ENCODE measurements around the gene TRIM14.
"Not testable (repeated sequence)": the region's sequence is repeated elsewhere in the genome, so short reads cannot be mapped to it uniquely, and the experiment has no call there.

Gene TRIM14

GRCh38 chr9:98140503-98140902, 21.5 kb upstream of the TRIM14 start:
- DNase-seq = no peak

- DNase-seq = no peak
Observed at GRCh38 chr9:98136489-98136888, 17.5 kb upstream of the TRIM14 start.

- DNase-seq = no peak
Observed at GRCh38 chr9:98135938-98136337, 16.9 kb upstream of the TRIM14 start.

- no peak for DNase-seq
Observed at GRCh38 chr9:98135558-98135934, 16.5 kb upstream of the TRIM14 start.

GRCh38 chr9:98134702-98135557, 15.9 kb upstream of the TRIM14 start:
- DNase-seq = no peak

- DNase-seq = peak; percentile 35
Observed at GRCh38 chr9:98132806-98133631, 14.0 kb upstream of the TRIM14 start.

- DNase-seq = no peak
Observed at GRCh38 chr9:98132158-98132557, 13.1 kb upstream of the TRIM14 start.

GRCh38 chr9:98130576-98131228, 11.7 kb upstream of the TRIM14 start:
- no peak for DNase-seq

- not testable (repeated sequence) for DNase-seq
Observed at GRCh38 chr9:98130060-98130459, 11.0 kb upstream of the TRIM14 start.

GRCh38 chr9:98129451-98129881, 10.4 kb upstream of the TRIM14 start:
- DNase-seq = no peak

- no peak for DNase-seq
Observed at GRCh38 chr9:98128316-98128715, 9.3 kb upstream of the TRIM14 start.

- no peak for DNase-seq
Observed at GRCh38 chr9:98127226-98127625, 8.2 kb upstream of the TRIM14 start.

GRCh38 chr9:98124637-98125426, 5.8 kb upstream of the TRIM14 start:
- no peak for DNase-seq

GRCh38 chr9:98124091-98124490, 5.1 kb upstream of the TRIM14 start:
- not testable (repeated sequence) for DNase-seq

GRCh38 chr9:98121058-98121457, 2.0 kb upstream of the TRIM14 start:
- no peak for DNase-seq

GRCh38 chr9:98120476-98120875, 1.5 kb upstream of the TRIM14 start:
- no peak for DNase-seq

- DNase-seq = no peak
Observed at GRCh38 chr9:98117984-98118639, 910 bp downstream of the TRIM14 start.

- DNase-seq = not testable (repeated sequence)
Observed at GRCh38 chr9:98117097-98117496, 1.9 kb downstream of the TRIM14 start.

- DNase-seq = no peak
Observed at GRCh38 chr9:98109052-98109451, 10.0 kb downstream of the TRIM14 start.

- no peak for DNase-seq
Observed at GRCh38 chr9:98108531-98109031, 10.4 kb downstream of the TRIM14 start.

- no peak for DNase-seq
Observed at GRCh38 chr9:98107926-98108325, 11.1 kb downstream of the TRIM14 start.

GRCh38 chr9:98105006-98105405, 14.0 kb downstream of the TRIM14 start:
- no peak for DNase-seq
